WERI-Rb-1 (cell line): Measurements from ENCODE around the gene SFXN3.

Experiments used
- DNase-seq: peaks from one replicate; pipeline ENCODE4 v3.0.0-alpha.2; 2020
- H3K27ac ChIP-seq: fragments of 250-450 bp; sonication (Bioruptor Pico); 2 replicates; pipeline ENCODE4 v1.5.1; 2020; ENCODE audit warnings: mild to moderate bottlenecking, moderate library complexity
- H3K27me3 ChIP-seq: fragments of 250-450 bp; sonication (Bioruptor Pico); 2 replicates; pipeline ENCODE4 v1.5.1; 2021; ENCODE audit warnings: mild to moderate bottlenecking, low read depth, moderate library complexity; ENCODE audit not compliant: insufficient read depth, severe bottlenecking
- H3K36me3 ChIP-seq: fragments of 250-450 bp; sonication (Bioruptor Pico); 2 replicates; pipeline ENCODE4 v1.5.1; 2020; ENCODE audit warnings: mild to moderate bottlenecking, moderate library complexity
- H3K4me3 ChIP-seq: 2 replicates; pipeline ENCODE4 v1.5.1; 2011; ENCODE audit warnings: low read depth, mild to moderate bottlenecking, control low read depth, low read length
- H3K9me3 ChIP-seq: fragments of 250-450 bp; sonication (Bioruptor Pico); 2 replicates; pipeline ENCODE4 v1.5.1; 2021; ENCODE audit warnings: mild to moderate bottlenecking, moderate library complexity; ENCODE audit not compliant: severe bottlenecking
- TF ChIP-seq, protein P1 (sequence below): IDR thresholded peaks from 2 replicates; pipeline ENCODE4 v1.5.1; 2011; ENCODE audit warnings: low read depth, mild to moderate bottlenecking, control low read depth, inconsistent platforms, low read length

The SFXN3 gene

GRCh38 chr10:101016814-101017213, 14.2 kb upstream of the SFXN3 start:
- no peaks in the 10 kb centered on the region for H3K9me3 ChIP-seq
- H3K36me3 ChIP-seq, result no peaks in the 10 kb centered on the region
- H3K27me3 ChIP-seq, result no peaks in the 10 kb centered on the region
- no peak overlapping the region for H3K4me3 ChIP-seq
- TF ChIP-seq, protein P1, sequence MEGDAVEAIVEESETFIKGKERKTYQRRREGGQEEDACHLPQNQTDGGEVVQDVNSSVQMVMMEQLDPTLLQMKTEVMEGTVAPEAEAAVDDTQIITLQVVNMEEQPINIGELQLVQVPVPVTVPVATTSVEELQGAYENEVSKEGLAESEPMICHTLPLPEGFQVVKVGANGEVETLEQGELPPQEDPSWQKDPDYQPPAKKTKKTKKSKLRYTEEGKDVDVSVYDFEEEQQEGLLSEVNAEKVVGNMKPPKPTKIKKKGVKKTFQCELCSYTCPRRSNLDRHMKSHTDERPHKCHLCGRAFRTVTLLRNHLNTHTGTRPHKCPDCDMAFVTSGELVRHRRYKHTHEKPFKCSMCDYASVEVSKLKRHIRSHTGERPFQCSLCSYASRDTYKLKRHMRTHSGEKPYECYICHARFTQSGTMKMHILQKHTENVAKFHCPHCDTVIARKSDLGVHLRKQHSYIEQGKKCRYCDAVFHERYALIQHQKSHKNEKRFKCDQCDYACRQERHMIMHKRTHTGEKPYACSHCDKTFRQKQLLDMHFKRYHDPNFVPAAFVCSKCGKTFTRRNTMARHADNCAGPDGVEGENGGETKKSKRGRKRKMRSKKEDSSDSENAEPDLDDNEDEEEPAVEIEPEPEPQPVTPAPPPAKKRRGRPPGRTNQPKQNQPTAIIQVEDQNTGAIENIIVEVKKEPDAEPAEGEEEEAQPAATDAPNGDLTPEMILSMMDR, result no peak
- no peak for DNase-seq
- no peak overlapping the region for H3K27ac ChIP-seq

DNA sequence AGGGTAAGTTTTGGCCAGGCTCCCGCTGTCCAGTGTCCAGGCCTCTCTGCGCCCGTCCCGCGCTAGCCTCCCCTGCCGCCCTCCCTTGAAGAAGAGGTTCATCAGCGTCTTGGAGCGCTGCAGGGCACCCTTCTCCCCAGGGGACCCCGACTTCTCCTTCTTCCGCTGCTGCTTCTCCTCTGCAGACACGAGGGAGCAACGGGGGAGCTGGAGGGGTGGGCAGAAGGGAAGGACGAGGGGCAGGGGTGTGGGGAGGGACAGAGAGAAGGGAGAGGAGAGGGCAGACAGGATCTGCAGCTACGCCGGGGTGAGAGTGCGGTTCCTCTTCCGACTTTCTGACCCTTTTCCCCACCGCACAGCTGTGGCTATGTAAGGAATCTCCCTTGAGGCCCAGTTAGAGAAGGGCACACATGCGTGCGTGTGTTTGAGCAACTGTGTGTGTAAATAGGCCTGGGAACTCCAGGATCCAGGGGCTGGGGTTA, 12.9 kb upstream of the SFXN3 start:
- TF ChIP-seq, protein P1, result no peak
- no peak overlapping the region for H3K27ac ChIP-seq
- H3K4me3 ChIP-seq, result no peak overlapping the region
- DNase-seq, result no peak
- no peaks in the 10 kb centered on the region for H3K36me3 ChIP-seq
- no peaks in the 10 kb centered on the region for H3K9me3 ChIP-seq
- no peaks in the 10 kb centered on the region for H3K27me3 ChIP-seq

DNA sequence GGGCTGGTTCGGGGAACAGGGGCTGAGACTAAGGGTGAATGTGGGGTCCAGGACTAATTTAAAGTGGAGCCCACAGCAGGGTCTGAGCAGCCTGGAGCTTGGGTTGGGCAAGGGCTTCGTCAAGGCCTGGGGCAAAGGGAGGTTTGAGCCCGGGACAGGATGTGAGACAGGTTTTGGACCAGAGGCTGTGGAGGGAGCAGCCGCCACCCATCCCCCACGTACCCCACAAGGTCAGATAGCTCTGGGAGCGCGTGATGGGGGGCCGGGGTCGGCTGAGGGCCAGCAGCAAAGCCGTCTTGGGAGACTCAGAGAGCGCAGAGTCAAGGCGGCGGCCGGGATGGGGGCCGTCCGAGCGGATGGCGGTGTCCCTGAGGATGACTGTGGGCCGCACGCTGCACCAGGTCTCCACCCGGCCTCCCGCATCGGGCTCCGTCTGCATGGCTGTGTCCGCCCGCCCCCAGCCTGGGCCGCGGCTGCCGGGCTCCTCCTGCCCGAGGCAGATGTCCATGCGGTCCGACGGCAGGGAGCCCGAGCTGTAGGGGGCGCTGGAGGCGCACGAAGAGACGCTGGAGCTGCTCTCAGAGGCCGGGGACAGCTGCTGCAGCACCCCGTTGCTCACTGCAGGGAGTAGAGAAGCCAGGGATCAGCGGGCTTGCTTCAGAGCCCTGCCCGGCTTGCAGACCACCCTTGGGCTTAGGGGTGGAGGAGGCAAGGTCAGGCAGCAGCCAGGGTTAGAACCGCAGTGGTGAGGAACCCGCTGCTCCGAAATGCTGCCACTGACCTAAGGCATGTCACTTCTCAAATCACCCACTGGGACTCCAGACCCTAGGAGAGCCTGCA, 12.2 kb upstream of the SFXN3 start:
- peak; percentile 97 for DNase-seq
- H3K4me3 ChIP-seq, result peak overlapping the region; percentile 11; the same call in 1 of the 2 replicates
- H3K36me3 ChIP-seq, result no peaks in the 10 kb centered on the region
- no peaks in the 10 kb centered on the region for H3K27me3 ChIP-seq
- TF ChIP-seq, protein P1, result peak; percentile 95
- 0 out of 2 replicates have a peak overlapping the region, but pooled peaks have one; percentile 3 for H3K27ac ChIP-seq
- no peaks in the 10 kb centered on the region for H3K9me3 ChIP-seq

DNA sequence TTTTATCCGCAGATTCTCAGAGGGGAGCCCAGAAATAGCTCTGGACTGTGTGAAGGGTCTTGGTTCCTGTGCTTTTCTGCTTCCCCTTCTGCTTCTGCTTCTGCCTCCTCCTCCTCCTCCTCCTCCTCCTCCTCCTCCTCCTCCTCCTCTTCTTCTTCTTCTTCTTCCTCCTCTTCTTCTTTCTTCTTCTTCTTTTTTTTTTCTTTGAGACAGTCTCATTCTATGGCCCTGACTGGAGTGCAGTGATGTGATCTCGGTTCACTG, 11.7 kb upstream of the SFXN3 start:
- no peaks in the 10 kb centered on the region for H3K9me3 ChIP-seq
- H3K36me3 ChIP-seq, result no peaks in the 10 kb centered on the region
- DNase-seq, result no peak
- TF ChIP-seq, protein P1, result no peak
- no peaks in the 10 kb centered on the region for H3K27me3 ChIP-seq
- no peak overlapping the region for H3K27ac ChIP-seq
- no peak overlapping the region for H3K4me3 ChIP-seq

GRCh38 chr10:101020427-101021075, 10.5 kb upstream of the SFXN3 start:
- TF ChIP-seq, protein P1, result no peak
- Histone ChIP-seq H3K36me3 (no peaks in the 10 kb centered on the region), H3K27me3 (no peaks in the 10 kb centered on the region), H3K9me3 (no peaks in the 10 kb centered on the region), H3K27ac (no peak overlapping the region), H3K4me3 (no peak overlapping the region)
- no peak for DNase-seq
